Midbrain (tissue), 1 donor: ENCODE data around the gene SLC22A7.
"Not testable (repeated sequence)": the region's sequence is repeated elsewhere in the genome, so short reads cannot be mapped to it uniquely, and the experiment has no call there.

Experiments
- DNase-seq: peaks from one replicate; lab custom pipeline; 2025; lab: John Stamatoyannopoulos, UW

The SLC22A7 gene

GRCh38 chr6:43338243-43338642 lies 40.2 kb downstream of the SLC22A7 start:
- DNase-seq = no peak

GRCh38 chr6:43339168-43339567 lies 41.1 kb downstream of the SLC22A7 start:
- no peak for DNase-seq

- DNase-seq = not testable (repeated sequence)
These were observed 48.2 kb downstream of the SLC22A7 start for GRCh38 chr6:43346243-43346642.

GRCh38 chr6:43347021-43347420 lies 49.0 kb downstream of the SLC22A7 start:
- DNase-seq = no peak

GRCh38 chr6:43347444-43347843 lies 49.4 kb downstream of the SLC22A7 start:
- no peak for DNase-seq

- DNase-seq = not testable (repeated sequence)
These were observed 53.9 kb downstream of the SLC22A7 start for GRCh38 chr6:43351951-43352350.
